Astrocyte (in vitro differentiated cells and primary cell): Measurements from ENCODE around the gene SMIM35. TPM values are rescaled to one million over a fixed set of nuclear protein-coding genes. Genes with fewer than 3 reads are reported as not detected.

Experiments
- DNase-seq: peaks from one replicate; pipeline ENCODE4 v3.0.0-alpha.2; 2010; ENCODE audit warnings: low read depth
- FAIRE-seq: peaks from 2 replicates; lab custom pipeline; 2011; peaks lifted over from hg19 to GRCh38; lab: Jason Lieb, UNC
- H2AFZ ChIP-seq: 2 replicates; pipeline ENCODE4 v1.6.0; 2012; ENCODE audit warnings: low read depth, low read length, inconsistent platforms
- H3K27ac ChIP-seq: 2 replicates; pipeline ENCODE4 v1.5.1; 2011; ENCODE audit warnings: low read depth, low read length, inconsistent platforms
- H3K27me3 ChIP-seq: 2 replicates; pipeline ENCODE4 v1.6.0; 2011; ENCODE audit warnings: low read length, inconsistent platforms; ENCODE audit not compliant: insufficient read depth
- H3K36me3 ChIP-seq: 2 replicates; pipeline ENCODE4 v1.5.1; 2011; ENCODE audit warnings: low read length, inconsistent platforms; ENCODE audit not compliant: insufficient read depth
- H3K4me1 ChIP-seq: 2 replicates; pipeline ENCODE4 v1.5.1; 2011; ENCODE audit warnings: low read length, inconsistent platforms; ENCODE audit not compliant: insufficient read depth
- H3K4me2 ChIP-seq: 2 replicates; pipeline ENCODE4 v1.6.0; 2012; ENCODE audit warnings: low read length, inconsistent platforms
- H3K4me3 ChIP-seq: 2 replicates; pipeline ENCODE4 v1.5.1; 2011; ENCODE audit warnings: low read depth, mild to moderate bottlenecking, low read length, inconsistent platforms; ENCODE audit not compliant: insufficient read depth
- H3K79me2 ChIP-seq: 2 replicates; pipeline ENCODE4 v1.6.0; 2012; ENCODE audit warnings: mild to moderate bottlenecking, low read length, inconsistent platforms; ENCODE audit not compliant: insufficient read depth
- H3K9ac ChIP-seq: 2 replicates; pipeline ENCODE4 v1.6.0; 2012; ENCODE audit warnings: mild to moderate bottlenecking, low read length, inconsistent platforms
- H3K9me3 ChIP-seq: 2 replicates; pipeline ENCODE4 v1.5.1; 2012; ENCODE audit warnings: low read depth, mild to moderate bottlenecking, low read length, inconsistent platforms; ENCODE audit not compliant: insufficient read depth
- H4K20me1 ChIP-seq: 2 replicates; pipeline ENCODE4 v1.6.0; 2012; ENCODE audit warnings: low read length, inconsistent platforms; ENCODE audit not compliant: insufficient read depth
- H3K27ac Mint-ChIP-seq: one replicate; pipeline ENCODE4 v1.8.0; 2021; ENCODE audit warnings: mild to moderate bottlenecking, mixed read lengths; ENCODE audit not compliant: unreplicated experiment
- H3K27me3 Mint-ChIP-seq: one replicate; pipeline ENCODE4 v1.8.0; 2021; ENCODE audit warnings: low read depth, mixed read lengths; ENCODE audit not compliant: unreplicated experiment
- H3K36me3 Mint-ChIP-seq: one replicate; pipeline ENCODE4 v1.8.0; 2021; ENCODE audit warnings: low read depth, mixed read lengths; ENCODE audit not compliant: unreplicated experiment
- H3K4me1 Mint-ChIP-seq: one replicate; pipeline ENCODE4 v1.8.0; 2021; ENCODE audit warnings: low read depth, mixed read lengths; ENCODE audit not compliant: unreplicated experiment
- H3K4me3 Mint-ChIP-seq: one replicate; pipeline ENCODE4 v1.8.0; 2021; ENCODE audit warnings: mild to moderate bottlenecking, moderate library complexity, mixed read lengths; ENCODE audit not compliant: unreplicated experiment
- H3K9me3 Mint-ChIP-seq: one replicate; pipeline ENCODE4 v1.8.0; 2021; ENCODE audit warnings: mild to moderate bottlenecking, mixed read lengths; ENCODE audit not compliant: unreplicated experiment
- CTCF ChIP-seq: IDR thresholded peaks from 2 replicates; pipeline ENCODE4 v1.5.1; 2011; ENCODE audit warnings: low read depth, mild to moderate bottlenecking, inconsistent platforms, low read length, moderate library complexity; ENCODE audit not compliant: insufficient read depth
- EZH2 ChIP-seq: IDR thresholded peaks from 2 replicates; pipeline ENCODE4 v1.6.1; 2012; ENCODE audit warnings: mild to moderate bottlenecking, low read length, inconsistent platforms; ENCODE audit not compliant: insufficient read depth
- total RNA-seq: library from RNA; stranded (reverse); gene quantifications from 2 replicates; pipeline ENCODE4 v1.2.1, GENCODE V29; 2021

SMIM35 gene
- total RNA-seq, 1 donor from 2014 or later, result not detected

GRCh38 chr11:118092907-118093571 is 6.3 kb upstream of the SMIM35 start:
- no peaks in the 10 kb centered on the region for H4K20me1 ChIP-seq
- H3K9me3 ChIP-seq, result no peaks in the 10 kb centered on the region
- no peaks in the 10 kb centered on the region for H3K79me2 ChIP-seq
- Mint-ChIP-seq H3K36me3 (peaks cover 2% of the 10 kb centered on the region), H3K9me3 (peaks cover 36% of the 10 kb centered on the region), H3K4me1 (peaks cover 2% of the 10 kb centered on the region), H3K4me3 (no peak overlapping the region), H3K27me3 (peaks cover 24% of the 10 kb centered on the region), H3K27ac (no peak overlapping the region)
- no peak overlapping the region for H3K4me3 ChIP-seq
- DNase-seq (no peak), FAIRE-seq (no peak)
- peaks cover 6% of the 10 kb centered on the region for H3K27me3 ChIP-seq
- TF ChIP-seq CTCF (no peak), EZH2 (no peak)
- H3K9ac ChIP-seq, result no peak overlapping the region
- no peak overlapping the region for H3K4me2 ChIP-seq
- H2AFZ ChIP-seq, result no peak overlapping the region
- H3K4me1 ChIP-seq, result no peaks in the 10 kb centered on the region
- no peak overlapping the region for H3K27ac ChIP-seq
- no peaks in the 10 kb centered on the region for H3K36me3 ChIP-seq

- Mint-ChIP-seq H3K36me3 (peaks cover 5% of the 10 kb centered on the region), H3K4me1 (peaks cover 2% of the 10 kb centered on the region)
- FAIRE-seq, result no peak
Observed at GRCh38 chr11:118091690-118092089, 4.9 kb upstream of the SMIM35 start.

More at GRCh38 chr11:118091690-118092089, 4.9 kb upstream of the SMIM35 start:
- Histone ChIP-seq H3K36me3 (no peaks in the 10 kb centered on the region), H3K9me3 (peaks cover 9% of the 10 kb centered on the region), H4K20me1 (no peaks in the 10 kb centered on the region), H3K79me2 (no peaks in the 10 kb centered on the region), H3K4me3 (no peak overlapping the region), H3K27ac (no peak overlapping the region), H3K9ac (no peak overlapping the region), H3K4me2 (no peak overlapping the region), H2AFZ (no peak overlapping the region), H3K27me3 (peaks cover 6% of the 10 kb centered on the region), H3K4me1 (no peaks in the 10 kb centered on the region)
- DNase-seq, result no peak
- TF ChIP-seq EZH2, result no peak
- no peak for TF ChIP-seq CTCF
- Mint-ChIP-seq H3K27ac (no peak overlapping the region), H3K9me3 (peaks cover 48% of the 10 kb centered on the region), H3K4me3 (no peak overlapping the region), H3K27me3 (peaks cover 13% of the 10 kb centered on the region)
